ENCODE data around the gene DHH.

GRCh38 chr12:49084438-49084837 lies 10.2 kb downstream of the DHH start:
- TF ChIP-seq POLR2A (IDR thresholded peaks at IDR 0.05) = no peak
- no peak for TF ChIP-seq CTCF (IDR thresholded peaks at IDR 0.05)
- TF ChIP-seq POLR2AphosphoS5 (IDR thresholded peaks at IDR 0.05) = no peak
- TF ChIP-seq EP300 (IDR thresholded peaks at IDR 0.05) = no peak

All from upper lobe of left lung (tissue), 4 donors.